HepG2 (cell line): ENCODE measurements around the gene MMAA. TPM values are rescaled to one million over a fixed set of nuclear protein-coding genes. Genes with fewer than 3 reads are reported as not detected.
A peak's percentile ranks its signal among the peaks of the same experiment; 100 is the strongest.

Experiments used
- ARHGAP35 ChIP-seq: sonication (generic); formaldehyde crosslinking; IDR thresholded peaks from 2 replicates; pipeline ENCODE4 v1.9.0; 2022; ENCODE audit warnings: mild to moderate bottlenecking, inconsistent platforms, moderate library complexity, missing genetic modification reagents, borderline replicate concordance
- FOSL1 ChIP-seq: sonication (generic); formaldehyde crosslinking; IDR thresholded peaks from 2 replicates; pipeline ENCODE4 v1.9.0; 2021; ENCODE audit warnings: missing genetic modification reagents, borderline replicate concordance
- GFI1 ChIP-seq: sonication (generic); formaldehyde crosslinking; IDR thresholded peaks from 2 replicates; pipeline ENCODE4 v1.5.0; 2020; ENCODE audit warnings: missing genetic modification reagents, mild to moderate bottlenecking, borderline replicate concordance
- IKZF4 ChIP-seq: sonication (generic); formaldehyde crosslinking; IDR thresholded peaks from 2 replicates; pipeline ENCODE4 v1.5.1; 2020; ENCODE audit warnings: borderline replicate concordance, mild to moderate bottlenecking, low read depth, missing genetic modification reagents; ENCODE audit errors: not compliant biosample characterization
- MED13 ChIP-seq: sonication (generic); formaldehyde crosslinking; IDR thresholded peaks from 2 replicates; pipeline ENCODE4 v1.5.0; 2020; ENCODE audit warnings: missing genetic modification reagents
- MTF2 ChIP-seq: sonication (generic); formaldehyde crosslinking; IDR thresholded peaks from 2 replicates; pipeline ENCODE4 v1.5.0; 2020; ENCODE audit warnings: missing genetic modification reagents, borderline replicate concordance
- PLRG1 ChIP-seq: fragments of 450-650 bp; conservative IDR thresholded peaks from 2 replicates; pipeline ENCODE4 v1.6.1; 2016
- SALL1 ChIP-seq: sonication (generic); formaldehyde crosslinking; IDR thresholded peaks from 2 replicates; pipeline ENCODE4 v1.8.0; 2022; ENCODE audit warnings: mild to moderate bottlenecking, missing genetic modification reagents
- SAP130 ChIP-seq: IDR thresholded peaks from 2 replicates; pipeline ENCODE4 v1.6.1; 2016; ENCODE audit warnings: low read depth
- SNAPC2 ChIP-seq: sonication (generic); formaldehyde crosslinking; IDR thresholded peaks from 2 replicates; pipeline ENCODE4 v1.8.1; 2022; ENCODE audit warnings: mild to moderate bottlenecking, missing genetic modification reagents
- YEATS4 ChIP-seq: sonication (generic); formaldehyde crosslinking; IDR thresholded peaks from 2 replicates; pipeline ENCODE4 v1.4.0; 2020; ENCODE audit warnings: missing genetic modification reagents, borderline replicate concordance
- ZNF3 ChIP-seq: IDR thresholded peaks from 2 replicates; pipeline ENCODE4 v1.7.0; 2017; ENCODE audit warnings: inconsistent platforms
- ZNF749 ChIP-seq: sonication (generic); formaldehyde crosslinking; IDR thresholded peaks from 2 replicates; pipeline ENCODE4 v1.8.0; 2022; ENCODE audit warnings: mild to moderate bottlenecking, missing genetic modification reagents, moderate library complexity, borderline replicate concordance
- polyA plus RNA-seq, 8 experiments: library from polyadenylated mRNA; depleted of rRNA in 3 of 8; stranded (reverse) in 7 of 8; unstranded in 1 of 8; fragments of >200 nt; fragmentation: Illumina TruSeq in 4 of 8; extraction: Trizol in 4 of 8; gene quantifications; 2 replicates each; pipeline versions ENCODE4 v1.2.1 to v1.2.3, GENCODE V29; 2011 to 2016; ENCODE audit warnings: low read depth in 4 of 8, missing spikeins in 1 of 8, mixed read lengths in 1 of 8; ENCODE audit not compliant: insufficient read depth in 1 of 8
- total RNA-seq, 5 experiments: library from RNA; depleted of rRNA; stranded (reverse); fragments of >200 nt; fragmentation: Illumina TruSeq; extraction: Trizol; gene quantifications; 2 replicates each; pipeline ENCODE4 v1.2.3, GENCODE V29; 2016; ENCODE audit warnings: low read depth in 1 of 5
- TF ChIP-seq, protein P1 (sequence below): sonication (generic); formaldehyde crosslinking; IDR thresholded peaks from 2 replicates; pipeline ENCODE4 v1.4.0; 2020; ENCODE audit warnings: mild to moderate bottlenecking, missing genetic modification reagents
- TF ChIP-seq, protein P2 (sequence below): IDR thresholded peaks from 2 replicates; pipeline ENCODE4 v1.6.1; 2016; ENCODE audit warnings: mild to moderate bottlenecking
- TF ChIP-seq, protein P3 (sequence below): sonication (generic); formaldehyde crosslinking; IDR thresholded peaks from 2 replicates; pipeline ENCODE4 v1.4.0; 2020; ENCODE audit warnings: missing genetic modification reagents
- TF ChIP-seq, protein P4 (sequence below): sonication (generic); formaldehyde crosslinking; IDR thresholded peaks from 2 replicates; pipeline ENCODE4 v1.9.0; 2022; ENCODE audit warnings: missing genetic modification reagents, mild to moderate bottlenecking, borderline replicate concordance
- TF ChIP-seq, protein P5 (sequence below): sonication (generic); formaldehyde crosslinking; IDR thresholded peaks from 2 replicates; pipeline ENCODE4 v1.4.0; 2020; ENCODE audit warnings: mild to moderate bottlenecking, missing genetic modification reagents, borderline replicate concordance

MMAA gene
- total and polyA plus RNA-seq, 2 of the 13 experiments (the other 11 are each of a cell fraction or from before 2014, with no cell fraction given) = 1.3 to 2.8 TPM

DNA sequence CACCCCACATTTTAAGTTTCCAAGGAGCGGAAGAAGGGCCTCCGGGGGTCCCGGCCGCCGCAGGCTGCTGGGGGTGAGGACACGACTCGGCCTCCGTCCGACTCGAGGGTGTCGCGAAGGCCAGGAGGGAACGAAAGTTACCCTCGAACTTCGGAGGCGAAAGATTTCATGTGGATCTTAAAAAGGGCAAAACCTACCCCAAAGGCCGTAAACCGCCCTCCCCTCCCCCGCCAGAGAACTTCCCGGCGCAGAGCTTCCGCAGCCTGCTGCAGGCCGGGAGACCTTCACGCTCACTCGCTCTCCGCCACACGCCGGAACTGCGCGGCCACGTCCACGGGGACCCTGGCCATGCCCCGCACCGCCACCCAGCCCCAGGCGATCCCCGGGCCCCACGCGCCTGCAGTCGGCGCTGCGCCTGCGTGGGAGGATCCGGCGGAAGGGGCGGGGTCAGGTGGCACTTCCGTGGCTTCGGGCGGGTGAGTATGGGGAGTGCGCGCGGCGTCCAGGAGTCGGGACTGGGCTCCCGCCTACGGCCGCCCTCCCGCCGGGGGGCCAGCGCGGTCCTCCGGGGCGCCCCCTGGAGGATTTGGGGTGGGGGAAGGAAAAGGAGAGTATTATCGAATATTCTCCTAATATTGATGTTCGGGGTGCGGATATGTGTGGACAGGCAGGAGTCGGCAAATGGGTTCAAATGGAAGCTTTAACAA is at the start of gene MMAA (continued):
- TF ChIP-seq, protein P1, sequence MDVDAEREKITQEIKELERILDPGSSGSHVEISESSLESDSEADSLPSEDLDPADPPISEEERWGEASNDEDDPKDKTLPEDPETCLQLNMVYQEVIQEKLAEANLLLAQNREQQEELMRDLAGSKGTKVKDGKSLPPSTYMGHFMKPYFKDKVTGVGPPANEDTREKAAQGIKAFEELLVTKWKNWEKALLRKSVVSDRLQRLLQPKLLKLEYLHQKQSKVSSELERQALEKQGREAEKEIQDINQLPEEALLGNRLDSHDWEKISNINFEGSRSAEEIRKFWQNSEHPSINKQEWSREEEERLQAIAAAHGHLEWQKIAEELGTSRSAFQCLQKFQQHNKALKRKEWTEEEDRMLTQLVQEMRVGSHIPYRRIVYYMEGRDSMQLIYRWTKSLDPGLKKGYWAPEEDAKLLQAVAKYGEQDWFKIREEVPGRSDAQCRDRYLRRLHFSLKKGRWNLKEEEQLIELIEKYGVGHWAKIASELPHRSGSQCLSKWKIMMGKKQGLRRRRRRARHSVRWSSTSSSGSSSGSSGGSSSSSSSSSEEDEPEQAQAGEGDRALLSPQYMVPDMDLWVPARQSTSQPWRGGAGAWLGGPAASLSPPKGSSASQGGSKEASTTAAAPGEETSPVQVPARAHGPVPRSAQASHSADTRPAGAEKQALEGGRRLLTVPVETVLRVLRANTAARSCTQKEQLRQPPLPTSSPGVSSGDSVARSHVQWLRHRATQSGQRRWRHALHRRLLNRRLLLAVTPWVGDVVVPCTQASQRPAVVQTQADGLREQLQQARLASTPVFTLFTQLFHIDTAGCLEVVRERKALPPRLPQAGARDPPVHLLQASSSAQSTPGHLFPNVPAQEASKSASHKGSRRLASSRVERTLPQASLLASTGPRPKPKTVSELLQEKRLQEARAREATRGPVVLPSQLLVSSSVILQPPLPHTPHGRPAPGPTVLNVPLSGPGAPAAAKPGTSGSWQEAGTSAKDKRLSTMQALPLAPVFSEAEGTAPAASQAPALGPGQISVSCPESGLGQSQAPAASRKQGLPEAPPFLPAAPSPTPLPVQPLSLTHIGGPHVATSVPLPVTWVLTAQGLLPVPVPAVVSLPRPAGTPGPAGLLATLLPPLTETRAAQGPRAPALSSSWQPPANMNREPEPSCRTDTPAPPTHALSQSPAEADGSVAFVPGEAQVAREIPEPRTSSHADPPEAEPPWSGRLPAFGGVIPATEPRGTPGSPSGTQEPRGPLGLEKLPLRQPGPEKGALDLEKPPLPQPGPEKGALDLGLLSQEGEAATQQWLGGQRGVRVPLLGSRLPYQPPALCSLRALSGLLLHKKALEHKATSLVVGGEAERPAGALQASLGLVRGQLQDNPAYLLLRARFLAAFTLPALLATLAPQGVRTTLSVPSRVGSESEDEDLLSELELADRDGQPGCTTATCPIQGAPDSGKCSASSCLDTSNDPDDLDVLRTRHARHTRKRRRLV (CRISPR knock-in tag) = peak; percentile 51; the same call in 1 of the 2 replicates
- TF ChIP-seq, protein P2, sequence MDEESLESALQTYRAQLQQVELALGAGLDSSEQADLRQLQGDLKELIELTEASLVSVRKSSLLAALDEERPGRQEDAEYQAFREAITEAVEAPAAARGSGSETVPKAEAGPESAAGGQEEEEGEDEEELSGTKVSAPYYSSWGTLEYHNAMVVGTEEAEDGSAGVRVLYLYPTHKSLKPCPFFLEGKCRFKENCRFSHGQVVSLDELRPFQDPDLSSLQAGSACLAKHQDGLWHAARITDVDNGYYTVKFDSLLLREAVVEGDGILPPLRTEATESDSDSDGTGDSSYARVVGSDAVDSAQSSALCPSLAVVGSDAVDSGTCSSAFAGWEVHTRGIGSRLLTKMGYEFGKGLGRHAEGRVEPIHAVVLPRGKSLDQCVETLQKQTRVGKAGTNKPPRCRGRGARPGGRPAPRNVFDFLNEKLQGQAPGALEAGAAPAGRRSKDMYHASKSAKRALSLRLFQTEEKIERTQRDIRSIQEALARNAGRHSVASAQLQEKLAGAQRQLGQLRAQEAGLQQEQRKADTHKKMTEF (CRISPR knock-in tag) = peak; percentile 93
- TF ChIP-seq ZNF3 (CRISPR knock-in tag) = no peak
- TF ChIP-seq PLRG1 = no peak
- TF ChIP-seq MTF2 (CRISPR knock-in tag) = peak; percentile 83
- TF ChIP-seq GFI1 (CRISPR knock-in tag) = peak; percentile 78
- peak; percentile 92 for TF ChIP-seq ARHGAP35 (CRISPR knock-in tag)
- TF ChIP-seq, protein P3, sequence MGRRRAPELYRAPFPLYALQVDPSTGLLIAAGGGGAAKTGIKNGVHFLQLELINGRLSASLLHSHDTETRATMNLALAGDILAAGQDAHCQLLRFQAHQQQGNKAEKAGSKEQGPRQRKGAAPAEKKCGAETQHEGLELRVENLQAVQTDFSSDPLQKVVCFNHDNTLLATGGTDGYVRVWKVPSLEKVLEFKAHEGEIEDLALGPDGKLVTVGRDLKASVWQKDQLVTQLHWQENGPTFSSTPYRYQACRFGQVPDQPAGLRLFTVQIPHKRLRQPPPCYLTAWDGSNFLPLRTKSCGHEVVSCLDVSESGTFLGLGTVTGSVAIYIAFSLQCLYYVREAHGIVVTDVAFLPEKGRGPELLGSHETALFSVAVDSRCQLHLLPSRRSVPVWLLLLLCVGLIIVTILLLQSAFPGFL (CRISPR knock-in tag) = no peak
- peak; percentile 92 for TF ChIP-seq SAP130 (CRISPR knock-in tag)
- TF ChIP-seq ZNF749 (CRISPR knock-in tag) = peak; percentile 82; the same call in 1 of the 2 replicates
- no peak for TF ChIP-seq FOSL1 (CRISPR knock-in tag)
- no peak; the same call in 1 of the 2 replicates for TF ChIP-seq MED13 (CRISPR knock-in tag)
- peak; percentile 96 for TF ChIP-seq SALL1 (CRISPR knock-in tag)
- TF ChIP-seq, protein P4, sequence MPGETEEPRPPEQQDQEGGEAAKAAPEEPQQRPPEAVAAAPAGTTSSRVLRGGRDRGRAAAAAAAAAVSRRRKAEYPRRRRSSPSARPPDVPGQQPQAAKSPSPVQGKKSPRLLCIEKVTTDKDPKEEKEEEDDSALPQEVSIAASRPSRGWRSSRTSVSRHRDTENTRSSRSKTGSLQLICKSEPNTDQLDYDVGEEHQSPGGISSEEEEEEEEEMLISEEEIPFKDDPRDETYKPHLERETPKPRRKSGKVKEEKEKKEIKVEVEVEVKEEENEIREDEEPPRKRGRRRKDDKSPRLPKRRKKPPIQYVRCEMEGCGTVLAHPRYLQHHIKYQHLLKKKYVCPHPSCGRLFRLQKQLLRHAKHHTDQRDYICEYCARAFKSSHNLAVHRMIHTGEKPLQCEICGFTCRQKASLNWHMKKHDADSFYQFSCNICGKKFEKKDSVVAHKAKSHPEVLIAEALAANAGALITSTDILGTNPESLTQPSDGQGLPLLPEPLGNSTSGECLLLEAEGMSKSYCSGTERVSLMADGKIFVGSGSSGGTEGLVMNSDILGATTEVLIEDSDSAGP (CRISPR knock-in tag) = peak; percentile 94
- TF ChIP-seq IKZF4 = peak; percentile 78
- 0 out of 2 replicates have a peak, but pooled peaks have one; percentile 23 for TF ChIP-seq SNAPC2
- peak; percentile 92 for TF ChIP-seq YEATS4 (CRISPR knock-in tag)
- TF ChIP-seq, protein P5, sequence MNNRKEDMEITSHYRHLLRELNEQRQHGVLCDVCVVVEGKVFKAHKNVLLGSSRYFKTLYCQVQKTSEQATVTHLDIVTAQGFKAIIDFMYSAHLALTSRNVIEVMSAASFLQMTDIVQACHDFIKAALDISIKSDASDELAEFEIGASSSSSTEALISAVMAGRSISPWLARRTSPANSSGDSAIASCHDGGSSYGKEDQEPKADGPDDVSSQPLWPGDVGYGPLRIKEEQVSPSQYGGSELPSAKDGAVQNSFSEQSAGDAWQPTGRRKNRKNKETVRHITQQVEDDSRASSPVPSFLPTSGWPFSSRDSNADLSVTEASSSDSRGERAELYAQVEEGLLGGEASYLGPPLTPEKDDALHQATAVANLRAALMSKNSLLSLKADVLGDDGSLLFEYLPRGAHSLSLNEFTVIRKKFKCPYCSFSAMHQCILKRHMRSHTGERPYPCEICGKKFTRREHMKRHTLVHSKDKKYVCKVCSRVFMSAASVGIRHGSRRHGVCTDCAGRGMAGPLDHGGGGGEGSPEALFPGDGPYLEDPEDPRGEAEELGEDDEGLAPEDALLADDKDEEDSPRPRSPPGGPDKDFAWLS (CRISPR knock-in tag) = no peak
